H1 (cell line): ENCODE results near the gene TMEM203. TPM values are rescaled to one million over a fixed set of nuclear protein-coding genes. Genes with fewer than 3 reads are reported as not detected.

Experiments
- BACH1 ChIP-seq: IDR thresholded peaks from 2 replicates; pipeline ENCODE4 v1.6.1; 2012; ENCODE audit warnings: low read length, improper control_type of control experiment
- BCL11A ChIP-seq, 2 experiments: IDR thresholded peaks; one replicate each; pipeline ENCODE4 v1.6.1; 2011; ENCODE audit warnings: low read depth in 2 of 2, low read length in 2 of 2, mild to moderate bottlenecking in 2 of 2
- CBX8 ChIP-seq: fragments of 300-800, 300-1000 bp; sonication (generic); IDR thresholded peaks from 2 replicates; pipeline ENCODE4 v1.7.1; 2016; ENCODE audit warnings: low read depth, low read length, borderline replicate concordance
- HDAC6 ChIP-seq: IDR thresholded peaks from one replicate; pipeline ENCODE4 v1.7.1; 2012; ENCODE audit warnings: low read depth, mild to moderate bottlenecking, inconsistent platforms, low read length, moderate library complexity
- JUN ChIP-seq: IDR thresholded peaks from 2 replicates; pipeline ENCODE4 v1.6.1; 2011; ENCODE audit warnings: low read depth, mild to moderate bottlenecking, improper control_type of control experiment, low read length
- JUND ChIP-seq: IDR thresholded peaks from 2 replicates; pipeline ENCODE4 v1.6.1; 2011; ENCODE audit warnings: mild to moderate bottlenecking, improper control_type of control experiment, low read length
- KDM1A ChIP-seq: fragments of 200-600, 300-600 bp; sonication (generic); IDR thresholded peaks from 2 replicates; pipeline ENCODE4 v1.7.1; 2016; ENCODE audit warnings: mild to moderate bottlenecking, low read length, borderline replicate concordance
- MAFK ChIP-seq: IDR thresholded peaks from 2 replicates; pipeline ENCODE4 v1.6.1; 2012; ENCODE audit warnings: low read depth, mild to moderate bottlenecking, improper control_type of control experiment, low read length
- POLR2A ChIP-seq, 2 experiments: IDR thresholded peaks; 1 replicate in 1 of 2; 2 replicates in 1 of 2; pipeline ENCODE4 v1.6.1; 2011; ENCODE audit warnings: low read depth in 2 of 2, low read length in 2 of 2, mild to moderate bottlenecking in 2 of 2; ENCODE audit errors: control extremely low read depth in 1 of 2
- POU5F1 ChIP-seq: IDR thresholded peaks from 2 replicates; pipeline ENCODE4 v1.6.1; 2011; ENCODE audit warnings: low read depth, mild to moderate bottlenecking, low read length, moderate library complexity
- RBBP5 ChIP-seq: IDR thresholded peaks from 2 replicates; pipeline ENCODE4 v1.7.1; 2012; ENCODE audit warnings: low read depth, mild to moderate bottlenecking, inconsistent platforms, low read length, moderate library complexity, borderline replicate concordance
- SIN3A ChIP-seq, 2 experiments: IDR thresholded peaks in 1 of 2; conservative IDR thresholded peaks in 1 of 2; 2 replicates each; pipeline ENCODE4 v1.6.1; 2011 to 2012; ENCODE audit warnings: low read length in 2 of 2, improper control_type of control experiment in 1 of 2, low read depth in 1 of 2, mild to moderate bottlenecking in 1 of 2
- SIRT6 ChIP-seq: IDR thresholded peaks from one replicate; pipeline ENCODE4 v1.7.1; 2012; ENCODE audit warnings: low read length, inconsistent platforms
- SP2 ChIP-seq: IDR thresholded peaks from 2 replicates; pipeline ENCODE4 v1.6.1; 2012; ENCODE audit warnings: mild to moderate bottlenecking, low read length, inconsistent platforms
- SP4 ChIP-seq: IDR thresholded peaks from 2 replicates; pipeline ENCODE4 v1.6.1; 2012; ENCODE audit warnings: low read length, inconsistent platforms
- SRF ChIP-seq: IDR thresholded peaks from 2 replicates; pipeline ENCODE4 v1.6.1; 2011; ENCODE audit warnings: mild to moderate bottlenecking, low read depth, low read length, moderate library complexity
- TEAD4 ChIP-seq: IDR thresholded peaks from 2 replicates; pipeline ENCODE4 v1.6.1; 2012; ENCODE audit warnings: low read depth, low read length, inconsistent platforms, mixed read lengths
- YY1 ChIP-seq: IDR thresholded peaks from 2 replicates; pipeline ENCODE4 v1.6.1; 2011; ENCODE audit warnings: low read depth, mild to moderate bottlenecking, low read length
- polyA plus RNA-seq, 7 experiments: library from polyadenylated mRNA; depleted of rRNA in 3 of 7; stranded (reverse) in 5 of 7; unstranded in 2 of 7; fragments of >200 nt in 5 of 7; fragments of 200-250 nt in 2 of 7; gene quantifications; 1 replicate in 5 of 7; 2 replicates in 1 of 7; 4 replicates in 1 of 7; pipeline versions ENCODE4 v1.2.1 to v1.2.3, GENCODE V29; 2011 to 2013; ENCODE audit warnings: missing spikeins in 2 of 7, mixed read lengths in 2 of 7
- total RNA-seq: library from RNA; stranded (reverse); fragmentation: NEBNext Ultra II Directional; extraction: Animal tissue kit (Norgen Biotek cat#: 25700); gene quantifications from 2 replicates; pipeline ENCODE4 v1.2.1, GENCODE V29; 2021

The TMEM203 gene
- total and polyA plus RNA-seq, 2 of the 8 experiments (the other 6 are each of a cell fraction or from before 2014, with no cell fraction given) = 44.1 to 57.1 TPM

- TF ChIP-seq CBX8 (no peak), MAFK (no peak), SRF (no peak), YY1 (peak; percentile 54; the same call in 1 of the 2 replicates), SP2 (peak; percentile 44), BCL11A (IDR thresholded peaks at IDR 0.05; ENCODE audit: low read depth in 2 of 2, low read length in 2 of 2) (no peak), SIRT6 (no peak), HDAC6 (no peak), RBBP5 (no peak), BACH1 (peak; percentile 73), POU5F1 (no peak), SP4 (peak; percentile 89), KDM1A (no peak), SIN3A (conservative IDR thresholded peaks at IDR 0.05 in 1 of 2, IDR thresholded peaks at IDR 0.05 in 1 of 2; ENCODE audit: low read depth in 1 of 2, low read length in 2 of 2) (peak in 1 of 2 experiments; percentile 62; a peak in 2 of 4 replicates), POLR2A (IDR thresholded peaks at IDR 0.05; ENCODE audit: control extremely low read depth in 1 of 2, low read depth in 2 of 2, low read length in 2 of 2) (peak in 1 of 2 experiments; percentile 53; a peak in 1 of 3 replicates), TEAD4 (no peak), JUND (no peak; the same call in 1 of the 2 replicates), JUN (no peak)
These were observed 17.9 kb upstream of the TMEM203 start (continued) for GRCh38 chr9:137223078-137223970.
